Activated T-cell treated with anti-CD3 and anti-CD28 coated beads, Interleukin-2, amount 50 U/mL, for 4 hours (primary cell): Measurements from ENCODE around the gene TMEM107. TPM values are rescaled to one million over a fixed set of nuclear protein-coding genes. Genes with fewer than 3 reads are reported as not detected.

Experiments used
- ATAC-seq, 2 donors: fragments of 200-7000 bp; cut with Tn5 transposase; one replicate each; pipeline ENCODE4 v1.10.0; 2021
- DNase-seq: peaks from one replicate; pipeline ENCODE4 v3.0.0-alpha.2; 2020
- H3K27me3 Mint-ChIP-seq: one replicate; pipeline ENCODE4 v1.8.0; 2021; ENCODE audit warnings: low read depth, mixed read lengths
- H3K36me3 Mint-ChIP-seq: one replicate; pipeline ENCODE4 v1.8.0; 2022; ENCODE audit warnings: mixed read lengths; ENCODE audit not compliant: insufficient read depth
- H3K4me1 Mint-ChIP-seq: one replicate; pipeline ENCODE4 v1.8.0; 2021; ENCODE audit warnings: low read depth, mixed read lengths
- H3K4me3 Mint-ChIP-seq: one replicate; pipeline ENCODE4 v1.8.0; 2021; ENCODE audit warnings: mild to moderate bottlenecking, moderate library complexity, mixed read lengths
- H3K9me3 Mint-ChIP-seq: one replicate; pipeline ENCODE4 v1.8.0; 2021; ENCODE audit warnings: mixed read lengths
- total RNA-seq, 3 donors: library from RNA; stranded (reverse); gene quantifications; one replicate each; pipeline ENCODE4 v1.2.1, GENCODE V29; 2021

Gene TMEM107
- total RNA-seq, 3 donors from 2014 or later: 11.9 to 18.6 (median 18.1) TPM

DNA sequence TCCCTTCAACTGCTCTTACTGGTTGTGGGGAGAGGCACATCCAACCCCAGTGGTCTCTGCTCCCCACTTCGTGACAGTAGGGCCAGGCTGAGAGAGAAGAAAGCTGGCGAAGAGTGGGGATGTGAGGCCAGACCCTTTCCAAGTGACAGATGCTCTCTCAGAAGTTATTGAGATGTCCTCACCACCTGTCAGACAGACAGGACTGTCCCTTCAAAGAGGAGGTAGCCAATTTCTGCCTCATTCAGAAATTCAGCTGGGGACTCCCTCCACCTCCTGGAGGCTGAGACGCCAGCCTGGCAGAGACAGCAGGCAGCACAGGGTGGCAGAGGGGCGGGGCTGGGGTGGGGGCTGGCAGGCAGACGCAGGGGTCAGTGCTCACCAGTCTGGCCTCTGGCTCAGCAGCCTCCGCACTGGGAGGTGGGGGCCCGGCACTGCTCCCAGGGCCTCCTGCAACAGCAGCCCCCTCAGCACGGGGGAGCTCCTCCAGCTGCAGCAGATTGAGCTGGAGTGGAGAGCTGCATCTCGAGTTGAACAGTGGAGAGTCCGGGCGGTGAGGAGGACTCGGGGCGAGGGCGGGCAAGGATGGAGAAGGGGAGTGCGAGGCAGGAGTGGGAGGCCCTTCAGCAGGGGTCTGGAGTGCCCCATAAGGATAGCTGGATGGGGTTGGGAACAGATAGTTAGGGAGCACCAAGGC is 33.1 kb downstream of the TMEM107 start:
- Mint-ChIP-seq H3K4me1 (no peaks in the 10 kb centered on the region), H3K27me3 (no peaks in the 10 kb centered on the region), H3K36me3 (peaks cover 29% of the 10 kb centered on the region), H3K9me3 (no peaks in the 10 kb centered on the region), H3K4me3 (no peak overlapping the region)
- ATAC-seq (no peak), DNase-seq (no peak)

- H3K36me3 Mint-ChIP-seq: peaks cover 26% of the 10 kb centered on the region
- no peaks in the 10 kb centered on the region for H3K27me3 Mint-ChIP-seq
- no peaks in the 10 kb centered on the region for H3K9me3 Mint-ChIP-seq
- no peak overlapping the region for H3K4me3 Mint-ChIP-seq
- ATAC-seq (no peak), DNase-seq (no peak)
- H3K4me1 Mint-ChIP-seq: no peaks in the 10 kb centered on the region
Observed at GRCh38 chr17:8142158-8142886, 33.9 kb downstream of the TMEM107 start.

- Mint-ChIP-seq H3K4me1 (peaks cover under 1% of the 10 kb centered on the region), H3K27me3 (no peaks in the 10 kb centered on the region), H3K4me3 (no peak overlapping the region), H3K9me3 (no peaks in the 10 kb centered on the region), H3K36me3 (peaks cover 22% of the 10 kb centered on the region)
- no peak for ATAC-seq
- DNase-seq: no peak
Observed at GRCh38 chr17:8141741-8142140, 34.4 kb downstream of the TMEM107 start.

GRCh38 chr17:8141045-8141444 is 35.1 kb downstream of the TMEM107 start:
- H3K9me3 Mint-ChIP-seq: no peaks in the 10 kb centered on the region
- no peak overlapping the region for H3K4me3 Mint-ChIP-seq
- no peak for ATAC-seq

DNA sequence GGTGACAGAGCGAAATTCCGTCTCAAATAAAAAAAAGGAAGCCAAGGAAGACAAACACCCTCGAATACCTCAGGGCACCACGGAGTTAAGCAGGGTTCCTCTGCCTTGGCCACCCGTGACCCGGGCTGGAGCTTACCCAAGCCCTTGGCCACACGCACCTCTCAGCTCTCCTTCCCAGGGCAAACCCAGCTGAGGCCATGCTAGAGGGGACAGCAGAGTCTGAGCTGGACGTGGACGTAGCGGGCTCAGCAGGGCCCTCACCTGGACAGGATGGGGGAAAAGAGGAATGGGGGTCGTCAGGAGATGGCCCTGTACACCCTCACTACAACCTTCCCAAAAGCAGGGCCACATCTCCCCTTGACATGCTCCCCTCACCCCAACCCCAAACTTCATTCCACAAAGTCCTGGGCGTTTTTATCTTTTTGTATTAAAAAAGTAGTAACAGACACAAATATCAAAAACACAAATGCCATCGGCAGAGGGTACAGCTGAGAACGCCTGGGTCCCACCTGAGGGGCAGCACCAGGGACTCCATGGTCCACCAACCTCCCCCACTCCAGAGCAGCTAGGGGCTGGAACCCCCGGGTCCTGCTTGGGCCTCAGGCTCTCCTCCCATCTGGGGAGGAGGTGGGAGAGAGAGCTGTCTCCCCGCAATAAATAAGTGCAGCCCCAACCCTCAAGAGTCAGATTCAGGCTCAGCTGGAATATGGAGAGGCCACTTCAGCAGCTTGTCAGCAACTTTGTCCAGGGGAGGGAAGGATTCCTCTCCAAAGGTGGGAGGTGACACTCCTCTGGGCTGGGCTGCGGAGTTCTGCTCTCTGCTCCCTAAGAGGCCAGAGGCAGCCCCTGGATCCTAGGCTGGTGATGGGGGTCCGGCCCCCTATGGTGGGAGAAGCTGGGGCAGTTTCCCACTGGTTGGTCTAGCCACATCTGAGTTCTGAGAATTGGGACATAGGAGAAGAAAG is 35.8 kb downstream of the TMEM107 start:
- no peak for DNase-seq
- H3K4me1 Mint-ChIP-seq: peaks cover 2% of the 10 kb centered on the region
- no peaks in the 10 kb centered on the region for H3K27me3 Mint-ChIP-seq
- H3K36me3 Mint-ChIP-seq: peaks cover 16% of the 10 kb centered on the region
- ATAC-seq: no peak
- no peaks in the 10 kb centered on the region for H3K9me3 Mint-ChIP-seq
- no peak overlapping the region for H3K4me3 Mint-ChIP-seq

More at GRCh38 chr17:8141045-8141444, 35.1 kb downstream of the TMEM107 start:
- Mint-ChIP-seq H3K4me1 (peaks cover 2% of the 10 kb centered on the region), H3K36me3 (peaks cover 18% of the 10 kb centered on the region), H3K27me3 (no peaks in the 10 kb centered on the region)
- DNase-seq: no peak

- Mint-ChIP-seq H3K9me3 (no peaks in the 10 kb centered on the region), H3K4me1 (peaks cover 2% of the 10 kb centered on the region), H3K27me3 (no peaks in the 10 kb centered on the region), H3K36me3 (peaks cover 10% of the 10 kb centered on the region), H3K4me3 (no peak overlapping the region)
- ATAC-seq (peak; percentile 93 to 95), DNase-seq (peak; percentile 94)
Observed at GRCh38 chr17:8138672-8139371, 37.4 kb downstream of the TMEM107 start.

DNA sequence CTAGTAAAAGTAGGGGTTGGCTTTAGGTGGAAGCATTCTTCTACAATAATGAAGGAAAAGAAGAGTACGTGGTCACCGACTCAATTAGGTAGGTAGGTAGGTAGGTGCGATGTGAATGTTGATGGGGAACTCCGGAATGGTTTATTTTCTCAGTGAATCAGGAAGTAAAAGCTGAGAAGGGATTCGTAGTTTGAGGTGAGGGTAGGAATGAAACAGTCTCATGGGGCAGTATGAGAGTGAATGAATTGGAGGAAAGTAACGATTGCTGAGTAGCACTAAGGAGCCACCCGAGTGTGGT is 37.9 kb downstream of the TMEM107 start:
- ATAC-seq: no peak
- DNase-seq: no peak
- Mint-ChIP-seq H3K4me1 (peaks cover 2% of the 10 kb centered on the region), H3K27me3 (no peaks in the 10 kb centered on the region), H3K9me3 (no peaks in the 10 kb centered on the region), H3K36me3 (peaks cover 8% of the 10 kb centered on the region), H3K4me3 (no peak overlapping the region)

DNA sequence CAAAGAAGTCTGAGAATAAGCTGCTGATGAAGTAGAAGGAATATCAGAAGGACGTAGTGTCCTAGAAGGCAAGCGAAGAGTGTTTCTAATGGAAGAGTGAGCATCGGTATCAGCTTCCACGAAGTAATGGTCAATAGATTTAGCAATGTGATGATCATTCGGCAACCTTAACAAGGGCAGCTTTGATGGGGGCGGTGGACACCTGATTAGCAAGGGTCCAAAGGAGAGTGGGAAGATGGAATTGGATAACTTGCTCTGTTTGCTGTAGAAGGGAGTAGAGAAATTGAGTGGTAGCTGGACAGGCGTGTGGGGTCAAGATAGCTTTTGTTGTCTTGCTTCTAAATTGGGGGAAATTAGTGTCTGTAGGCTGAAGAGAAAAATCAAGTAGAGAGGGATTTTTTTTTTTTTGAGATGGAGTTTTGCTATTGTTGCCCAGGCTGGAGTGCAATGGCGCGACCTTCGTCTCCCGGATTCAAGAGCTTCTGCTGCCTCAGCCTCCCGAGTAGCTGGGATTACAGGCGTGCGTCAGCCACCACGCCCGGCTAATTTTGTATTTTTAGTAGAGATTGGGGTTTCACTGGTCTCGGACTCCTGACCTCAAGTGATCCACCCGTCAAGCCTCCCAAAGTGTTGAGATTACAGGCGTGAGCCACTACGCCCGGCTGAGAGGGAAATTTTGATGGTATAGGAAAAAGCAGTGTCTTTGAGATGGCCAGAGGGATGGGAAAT is 38.4 kb downstream of the TMEM107 start:
- ATAC-seq (no peak), DNase-seq (no peak)
- no peaks in the 10 kb centered on the region for H3K27me3 Mint-ChIP-seq
- no peak overlapping the region for H3K4me3 Mint-ChIP-seq
- H3K9me3 Mint-ChIP-seq: no peaks in the 10 kb centered on the region
- H3K4me1 Mint-ChIP-seq: peaks cover 2% of the 10 kb centered on the region
- H3K36me3 Mint-ChIP-seq: peaks cover 8% of the 10 kb centered on the region

- Mint-ChIP-seq H3K4me1 (peaks cover 2% of the 10 kb centered on the region), H3K27me3 (peaks cover 8% of the 10 kb centered on the region), H3K9me3 (no peaks in the 10 kb centered on the region), H3K36me3 (no peaks in the 10 kb centered on the region), H3K4me3 (no peak overlapping the region)
- DNase-seq (no peak), ATAC-seq (no peak)
Observed at GRCh38 chr17:8133941-8134340, 42.2 kb downstream of the TMEM107 start.

DNA sequence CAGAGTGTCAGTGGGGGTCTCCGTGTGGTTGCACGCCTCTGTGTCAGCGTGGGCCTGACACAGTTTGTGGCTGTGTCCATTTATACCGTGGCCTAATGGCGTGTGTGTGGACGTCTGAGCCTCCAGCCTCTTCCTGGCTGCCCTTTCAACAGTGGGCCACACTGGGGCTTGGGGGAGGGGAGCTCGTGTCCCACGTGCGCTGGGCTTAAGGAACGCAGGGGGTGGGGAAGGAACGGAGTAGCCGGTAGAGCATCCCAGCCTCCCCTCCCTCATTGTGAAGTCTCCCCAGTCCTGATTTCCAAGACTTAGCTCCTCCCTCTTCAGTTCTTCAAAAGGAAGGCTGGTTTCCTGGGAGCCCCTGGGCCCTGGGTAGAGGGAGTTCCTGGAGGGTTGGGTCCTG is 42.8 kb downstream of the TMEM107 start:
- Mint-ChIP-seq H3K36me3 (no peaks in the 10 kb centered on the region), H3K4me3 (no peak overlapping the region), H3K9me3 (no peaks in the 10 kb centered on the region), H3K4me1 (peaks cover 2% of the 10 kb centered on the region), H3K27me3 (peaks cover 8% of the 10 kb centered on the region)
- ATAC-seq (no peak), DNase-seq (no peak)

DNA sequence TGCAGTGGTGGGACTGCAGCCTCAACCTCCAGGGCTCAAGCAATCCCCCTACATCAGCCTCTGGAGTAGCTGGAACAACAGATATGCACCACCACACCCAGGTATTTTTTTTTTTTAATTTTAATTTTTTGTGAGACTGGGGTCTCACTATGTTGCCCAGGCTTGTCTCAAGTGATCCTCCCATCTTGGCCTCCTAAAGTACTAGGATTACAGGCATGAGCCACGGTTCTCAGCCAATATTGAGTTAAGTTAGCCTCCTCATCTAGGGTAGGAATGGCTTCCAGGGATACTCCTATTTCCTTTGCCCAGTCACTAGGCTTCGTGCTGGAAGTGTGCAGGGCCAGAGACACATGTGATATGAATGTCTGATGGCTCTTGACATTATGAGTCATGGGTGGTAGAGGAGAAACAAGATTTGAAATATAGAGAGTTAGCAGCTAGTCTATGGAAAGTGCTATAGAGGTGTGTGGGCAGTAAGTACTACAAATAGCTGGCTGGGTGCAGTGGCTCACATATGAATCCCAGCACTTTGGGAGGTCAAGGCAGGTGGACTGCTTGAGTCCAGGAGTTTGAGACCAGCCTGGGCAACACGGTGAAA is 44.2 kb downstream of the TMEM107 start:
- H3K27me3 Mint-ChIP-seq: peaks cover 9% of the 10 kb centered on the region
- no peaks in the 10 kb centered on the region for H3K9me3 Mint-ChIP-seq
- peaks cover 7% of the 10 kb centered on the region for H3K4me1 Mint-ChIP-seq
- peak; percentile 51 to 56 for ATAC-seq
- no peak for DNase-seq
- H3K36me3 Mint-ChIP-seq: no peaks in the 10 kb centered on the region
- no peak overlapping the region for H3K4me3 Mint-ChIP-seq

GRCh38 chr17:8128125-8128784 is 47.9 kb downstream of the TMEM107 start:
- Mint-ChIP-seq H3K4me1 (peaks cover 35% of the 10 kb centered on the region), H3K27me3 (peaks cover 30% of the 10 kb centered on the region), H3K4me3 (no peak overlapping the region), H3K36me3 (no peaks in the 10 kb centered on the region), H3K9me3 (no peaks in the 10 kb centered on the region)
- no peak for ATAC-seq
- no peak for DNase-seq
